OCI-LY3 (cell line): ENCODE measurements around the gene ZFP91.

Experiments used
- H2AFZ ChIP-seq: fragments of 200-600, 300-600 bp; shearing (Covaris generic); 2 replicates; pipeline ENCODE4 v1.6.0; 2014; ENCODE audit warnings: antibody characterized with exemption, low read depth, low read length
- H3K27ac ChIP-seq: fragments of 200-600, 300-600 bp; sonication (generic); 2 replicates; pipeline ENCODE4 v1.5.1; 2014; ENCODE audit warnings: mild to moderate bottlenecking, low read length, moderate library complexity, mixed read lengths
- H3K27me3 ChIP-seq: fragments of 200-600, 300-600 bp; sonication (generic); 2 replicates; pipeline ENCODE4 v1.6.1; 2014; ENCODE audit warnings: low read depth, low read length, mixed read lengths
- H3K36me3 ChIP-seq: fragments of 200-600, 300-600 bp; sonication (generic); replicated peaks from 2 replicates; pipeline ENCODE3; 2014; ENCODE audit warnings: low read depth, low read length, mixed read lengths
- H3K4me1 ChIP-seq: fragments of 300-600, 200-600 bp; sonication (generic); 2 replicates; pipeline ENCODE4 v1.6.1; 2014; ENCODE audit warnings: low read length, mixed read lengths
- H3K4me2 ChIP-seq: fragments of 200-600, 300-600 bp; sonication (generic); 2 replicates; pipeline ENCODE4 v1.6.1; 2014; ENCODE audit warnings: low read length, mixed read lengths
- H3K4me3 ChIP-seq: fragments of 300-600, 200-600 bp; sonication (generic); 2 replicates; pipeline ENCODE4 v1.5.1; 2014; ENCODE audit warnings: antibody characterized with exemption, mild to moderate bottlenecking, low read length, moderate library complexity
- H3K79me2 ChIP-seq: fragments of 300-600, 200-600 bp; shearing (Covaris generic); 2 replicates; pipeline ENCODE4 v1.6.1; 2014; ENCODE audit warnings: mild to moderate bottlenecking, low read length, mixed read lengths
- H3K9ac ChIP-seq: fragments of 300-600, 200-600 bp; shearing (Covaris generic); 2 replicates; pipeline ENCODE4 v1.6.0; 2014; ENCODE audit warnings: mild to moderate bottlenecking, low read length, moderate library complexity
- H3K9me3 ChIP-seq: fragments of 200-600, 300-600 bp; shearing (Covaris generic); 2 replicates; pipeline ENCODE4 v1.6.1; 2014; ENCODE audit warnings: low read length, mixed read lengths; ENCODE audit not compliant: insufficient read depth
- H4K20me1 ChIP-seq: fragments of 200-600, 300-600 bp; sonication (generic); 2 replicates; pipeline ENCODE4 v1.6.1; 2016; ENCODE audit warnings: low read length, mixed read lengths; ENCODE audit not compliant: insufficient read depth
- CTCF ChIP-seq: fragments of 200-600, 300-600 bp; sonication (generic); IDR thresholded peaks from 2 replicates; pipeline ENCODE4 v1.5.1; 2014; ENCODE audit warnings: antibody characterized with exemption, low read length, low read depth
- EZH2phosphoT487 ChIP-seq: fragments of 200-600 bp; shearing (Covaris generic); IDR thresholded peaks from 2 replicates; pipeline ENCODE4 v1.6.1; 2018; ENCODE audit warnings: antibody characterized with exemption, mixed run types, low read depth

Gene ZFP91

DNA sequence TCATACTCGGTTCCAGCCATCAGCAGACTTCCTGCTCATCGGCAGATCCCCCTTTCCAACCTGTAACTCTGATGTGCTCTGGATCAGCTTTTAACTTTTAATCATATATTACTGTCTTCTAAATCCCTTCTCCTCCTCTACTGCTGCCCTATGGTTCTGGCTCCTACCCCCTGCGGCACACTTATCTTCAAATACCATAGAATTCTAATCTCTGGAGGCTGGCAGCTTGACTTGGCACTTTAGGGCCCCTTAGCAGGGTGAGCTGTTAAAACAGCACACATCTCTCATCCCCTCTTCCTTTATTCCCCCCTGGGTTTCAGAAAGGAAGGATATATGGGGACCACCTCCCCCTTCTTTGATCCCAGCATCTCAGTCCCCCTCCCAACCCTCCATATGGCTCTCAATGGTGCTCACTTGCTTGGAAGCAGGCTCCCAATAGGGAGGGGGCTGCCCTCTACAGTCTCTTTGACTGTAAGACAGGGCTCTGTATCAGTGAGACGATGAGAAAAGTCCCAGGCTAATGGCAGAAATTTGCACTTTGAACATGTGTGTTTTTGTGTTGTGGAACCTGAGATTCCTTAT is 39.2 kb downstream of the ZFP91 start:
- H3K4me3 ChIP-seq, result no peak overlapping the region
- no peak overlapping the region for H3K4me2 ChIP-seq
- H3K36me3 ChIP-seq, result peaks cover 73% of the 10 kb centered on the region
- H3K4me1 ChIP-seq, result no peaks in the 10 kb centered on the region
- no peak for TF ChIP-seq EZH2phosphoT487
- peak; percentile 39 for TF ChIP-seq CTCF
- no peak overlapping the region for H3K27ac ChIP-seq
- H3K79me2 ChIP-seq, result no peaks in the 10 kb centered on the region
- H3K27me3 ChIP-seq, result no peaks in the 10 kb centered on the region
- no peaks in the 10 kb centered on the region for H4K20me1 ChIP-seq
- H3K9me3 ChIP-seq, result no peaks in the 10 kb centered on the region
- H2AFZ ChIP-seq, result no peak overlapping the region
- no peak overlapping the region for H3K9ac ChIP-seq

- no peaks in the 10 kb centered on the region for H3K79me2 ChIP-seq
- no peak overlapping the region for H2AFZ ChIP-seq
- no peaks in the 10 kb centered on the region for H3K27me3 ChIP-seq
- no peaks in the 10 kb centered on the region for H3K4me1 ChIP-seq
- H3K4me3 ChIP-seq, result no peak overlapping the region
- no peak overlapping the region for H3K9ac ChIP-seq
- no peak overlapping the region for H3K4me2 ChIP-seq
- TF ChIP-seq EZH2phosphoT487, result no peak
- TF ChIP-seq CTCF, result no peak
- no peaks in the 10 kb centered on the region for H4K20me1 ChIP-seq
- peaks cover 66% of the 10 kb centered on the region for H3K36me3 ChIP-seq
- no peaks in the 10 kb centered on the region for H3K9me3 ChIP-seq
- H3K27ac ChIP-seq, result no peak overlapping the region
These were observed 42.9 kb downstream of the ZFP91 start for GRCh38 chr11:58621586-58622262.

DNA sequence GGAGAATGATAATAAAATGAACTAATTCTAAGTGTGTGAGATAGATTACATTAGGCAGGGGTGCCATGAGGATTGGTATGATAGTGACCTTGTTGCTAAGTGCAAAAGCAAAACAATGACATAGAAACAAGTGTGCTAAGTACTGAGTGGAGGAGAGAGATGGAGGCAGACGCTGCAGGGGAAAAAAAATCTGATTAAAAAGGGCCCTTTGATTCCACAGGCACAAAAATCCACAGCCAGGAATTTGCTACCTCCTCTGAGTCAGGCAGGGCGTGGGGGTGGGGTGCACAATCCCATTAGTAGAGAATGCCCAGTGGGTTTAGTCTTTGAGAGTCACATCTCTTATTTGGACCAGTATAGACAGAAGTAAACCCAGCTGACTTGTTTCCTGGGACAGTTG is 43.5 kb downstream of the ZFP91 start, which contains the start of gene CNTF:
Gene CNTF (plus strand): TSS at position 322 of the 400 bp plus-strand sequence. CDS start 88 bp downstream, outside the sequence.
- no peaks in the 10 kb centered on the region for H3K4me1 ChIP-seq
- no peaks in the 10 kb centered on the region for H3K79me2 ChIP-seq
- H3K9me3 ChIP-seq, result no peaks in the 10 kb centered on the region
- peaks cover 65% of the 10 kb centered on the region for H3K36me3 ChIP-seq
- H2AFZ ChIP-seq, result no peak within 1 kb of the TSS
- H3K4me2 ChIP-seq, result no peak within 1 kb of the TSS
- H3K27ac ChIP-seq, result no peak within 1 kb of the TSS
- no peaks in the 10 kb centered on the region for H3K27me3 ChIP-seq
- TF ChIP-seq EZH2phosphoT487 (no peak), CTCF (no peak)
- no peak within 1 kb of the TSS for H3K4me3 ChIP-seq
- no peak within 1 kb of the TSS for H3K9ac ChIP-seq
- H4K20me1 ChIP-seq, result no peaks in the 10 kb centered on the region

- no peaks in the 10 kb centered on the region for H3K79me2 ChIP-seq
- peaks cover 52% of the 10 kb centered on the region for H3K36me3 ChIP-seq
- H3K4me3 ChIP-seq, result no peak overlapping the region
- H3K4me2 ChIP-seq, result no peak overlapping the region
- no peak overlapping the region for H3K27ac ChIP-seq
- no peak overlapping the region for H2AFZ ChIP-seq
- H3K9me3 ChIP-seq, result no peaks in the 10 kb centered on the region
- peaks cover 6% of the 10 kb centered on the region for H4K20me1 ChIP-seq
- no peaks in the 10 kb centered on the region for H3K4me1 ChIP-seq
- H3K27me3 ChIP-seq, result no peaks in the 10 kb centered on the region
- TF ChIP-seq EZH2phosphoT487 (no peak), CTCF (no peak)
- H3K9ac ChIP-seq, result no peak overlapping the region
These were observed 46.2 kb downstream of the ZFP91 start for GRCh38 chr11:58625086-58625485.
